GM19438 (cell line): ENCODE data around the gene DNASE1L3.
"Not testable (repeated sequence)": the region's sequence is repeated elsewhere in the genome, so short reads cannot be mapped to it uniquely, and the experiment has no call there.

ENCODE experiments used
- ATAC-seq: cut with Tn5 transposase; IDR thresholded peaks from one replicate; pipeline ENCODE4 v1.9.1; 2021; ENCODE audit warnings: low read depth; ENCODE audit not compliant: unreplicated experiment

DNASE1L3 gene

DNA sequence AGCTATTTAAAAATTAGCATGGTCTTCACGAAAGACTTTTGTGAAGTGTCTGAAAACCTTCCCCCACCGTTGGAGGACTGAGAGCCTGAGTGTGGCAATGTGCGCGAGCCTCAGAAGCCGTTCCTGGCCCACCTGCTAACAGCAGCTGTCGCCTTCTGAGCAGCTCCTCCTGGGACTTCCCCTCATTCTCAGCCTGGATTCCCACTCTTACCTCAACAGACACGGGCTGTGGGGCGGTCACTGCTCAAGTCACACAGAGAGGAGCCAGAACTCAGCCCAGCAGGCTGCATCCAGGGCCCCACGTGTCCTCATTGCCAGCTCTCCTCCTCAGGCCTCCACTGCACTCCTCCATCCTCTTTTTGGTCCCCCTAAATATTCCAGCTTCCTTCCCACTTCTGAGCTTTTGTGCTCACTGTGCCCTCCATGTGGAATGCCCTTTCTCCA is 7.8 kb downstream of the DNASE1L3 start:
- peak; percentile 74 for ATAC-seq

- ATAC-seq = not testable (repeated sequence)
These were observed 9.3 kb downstream of the DNASE1L3 start for GRCh38 chr3:58201451-58201850.

- no peak for ATAC-seq
These were observed 9.9 kb downstream of the DNASE1L3 start for GRCh38 chr3:58200846-58201355.

- ATAC-seq = no peak
These were observed 10.6 kb downstream of the DNASE1L3 start for GRCh38 chr3:58200121-58200709.

- no peak for ATAC-seq
These were observed 12.0 kb downstream of the DNASE1L3 start for GRCh38 chr3:58198804-58199203.

- ATAC-seq = no peak
These were observed 12.4 kb downstream of the DNASE1L3 start for GRCh38 chr3:58198362-58198761.

- no peak for ATAC-seq
These were observed 13.2 kb downstream of the DNASE1L3 start for GRCh38 chr3:58197588-58197987.

- ATAC-seq = no peak
These were observed 16.9 kb downstream of the DNASE1L3 start for GRCh38 chr3:58193682-58194407.

- ATAC-seq = no peak
These were observed 18.7 kb downstream of the DNASE1L3 start for GRCh38 chr3:58192069-58192468.

- no peak for ATAC-seq
These were observed 19.3 kb downstream of the DNASE1L3 start for GRCh38 chr3:58191361-58191991.

GRCh38 chr3:58190882-58191281 is 19.9 kb downstream of the DNASE1L3 start:
- no peak for ATAC-seq

GRCh38 chr3:58190291-58190690 is 20.5 kb downstream of the DNASE1L3 start:
- no peak for ATAC-seq

DNA sequence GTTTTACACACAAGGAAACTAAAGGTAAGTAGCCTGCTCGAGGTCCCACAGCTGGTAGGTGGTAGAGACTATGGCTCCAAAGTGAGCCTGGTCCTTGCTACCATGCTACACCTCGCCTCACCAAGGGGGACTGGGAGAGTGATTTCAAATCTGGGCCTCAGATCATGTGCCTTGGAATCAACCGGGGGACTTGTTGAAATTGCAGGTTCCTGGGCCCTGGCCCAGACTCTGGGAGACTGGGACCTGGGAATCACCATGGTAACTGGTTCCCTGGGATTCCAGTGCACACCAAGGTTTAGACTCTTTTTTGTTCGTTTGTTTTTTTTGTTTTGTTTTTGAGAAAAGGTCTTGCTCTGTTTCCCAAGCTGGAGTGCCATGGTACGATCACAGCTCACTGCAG is 21.1 kb downstream of the DNASE1L3 start:
- no peak for ATAC-seq

DNA sequence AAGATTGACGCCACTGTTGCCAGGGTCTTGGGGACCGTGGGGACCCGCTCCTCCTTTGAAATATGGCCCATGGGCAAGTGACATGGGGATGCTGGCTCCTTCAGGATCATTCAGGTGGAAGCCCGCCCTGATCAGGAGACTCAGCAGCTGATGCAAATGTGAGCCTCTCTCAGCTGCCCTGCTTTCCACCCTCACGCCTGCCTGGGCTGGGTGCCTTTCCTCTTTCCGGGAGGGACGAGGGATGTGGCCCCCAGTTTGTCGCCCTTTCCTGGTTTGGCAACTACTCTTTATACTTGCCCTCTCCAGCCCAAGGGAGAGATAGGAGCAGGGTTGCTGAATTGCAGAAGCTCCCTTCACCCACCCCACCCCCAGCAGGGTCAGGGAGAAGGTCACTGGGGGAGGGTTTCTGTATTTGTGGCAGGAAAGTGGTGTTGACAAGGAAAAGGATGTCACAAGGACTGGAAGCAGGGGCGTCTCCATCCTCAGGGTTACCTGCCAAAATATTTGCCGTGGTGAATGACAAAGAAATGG is 21.8 kb downstream of the DNASE1L3 start:
- no peak for ATAC-seq

- no peak for ATAC-seq
These were observed 22.6 kb downstream of the DNASE1L3 start for GRCh38 chr3:58188173-58188564.

- no peak for ATAC-seq
These were observed 25.8 kb downstream of the DNASE1L3 start for GRCh38 chr3:58184982-58185360.

DNA sequence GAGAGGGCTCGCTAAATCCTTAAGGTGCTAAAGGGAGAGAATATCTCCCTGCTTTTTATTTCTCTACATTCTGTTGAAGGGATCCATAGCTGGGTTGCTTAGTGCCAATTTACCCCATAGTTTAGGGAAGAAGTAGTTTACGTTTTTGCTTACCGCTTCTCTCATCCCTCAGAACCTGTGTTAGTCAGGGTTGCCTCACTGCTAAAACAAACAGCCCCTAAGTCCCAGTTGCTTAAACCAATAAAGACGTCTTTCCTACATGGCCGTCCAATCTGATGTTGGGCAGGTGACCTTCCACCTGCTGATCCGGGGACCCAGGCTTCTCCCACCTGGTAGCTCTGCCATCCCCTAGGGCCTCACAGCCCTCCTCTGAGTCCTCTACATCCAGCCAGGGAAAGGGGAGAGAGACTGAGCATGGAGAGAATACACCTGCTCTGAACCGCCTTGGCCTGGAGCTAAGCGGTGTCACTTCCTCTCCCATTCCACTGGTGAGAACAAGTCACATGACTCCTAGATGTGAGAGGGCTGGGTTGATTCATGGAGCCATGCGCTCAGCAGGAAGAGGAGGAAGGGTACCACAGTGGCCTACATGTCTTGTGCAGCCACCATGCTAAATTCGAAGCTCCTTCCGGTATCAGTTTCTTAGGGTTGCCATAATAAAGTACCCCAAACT is 26.3 kb downstream of the DNASE1L3 start:
- no peak for ATAC-seq

DNA sequence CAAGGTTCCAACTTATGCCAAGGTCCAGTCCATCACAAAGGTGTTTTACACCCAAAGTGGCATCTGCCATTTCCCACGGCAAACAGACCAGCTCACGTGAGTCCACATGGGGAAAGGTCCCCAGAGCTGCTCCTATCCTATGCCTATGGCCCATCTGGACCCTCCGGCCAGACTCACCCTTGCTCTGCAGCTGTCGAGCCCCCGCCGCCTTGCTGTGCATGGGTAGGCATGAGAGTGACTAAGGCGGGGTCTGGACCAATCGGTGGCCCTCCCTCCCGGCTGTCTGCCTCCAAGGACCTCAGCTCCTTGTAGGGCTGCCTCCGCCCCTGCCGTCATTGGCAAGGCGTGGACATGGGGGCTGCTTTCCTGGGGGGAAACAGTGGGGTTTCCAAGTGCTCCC is 26.9 kb downstream of the DNASE1L3 start:
- ATAC-seq = no peak

GRCh38 chr3:58183221-58183620 is 27.6 kb downstream of the DNASE1L3 start:
- no peak for ATAC-seq

GRCh38 chr3:58180940-58181587 is 29.7 kb downstream of the DNASE1L3 start:
- no peak for ATAC-seq
